Measurements from ENCODE around the gene MEX3D.
"Not testable (repeated sequence)": the region's sequence is repeated elsewhere in the genome, so short reads cannot be mapped to it uniquely, and the experiment has no call there.

Gene MEX3D

DNA sequence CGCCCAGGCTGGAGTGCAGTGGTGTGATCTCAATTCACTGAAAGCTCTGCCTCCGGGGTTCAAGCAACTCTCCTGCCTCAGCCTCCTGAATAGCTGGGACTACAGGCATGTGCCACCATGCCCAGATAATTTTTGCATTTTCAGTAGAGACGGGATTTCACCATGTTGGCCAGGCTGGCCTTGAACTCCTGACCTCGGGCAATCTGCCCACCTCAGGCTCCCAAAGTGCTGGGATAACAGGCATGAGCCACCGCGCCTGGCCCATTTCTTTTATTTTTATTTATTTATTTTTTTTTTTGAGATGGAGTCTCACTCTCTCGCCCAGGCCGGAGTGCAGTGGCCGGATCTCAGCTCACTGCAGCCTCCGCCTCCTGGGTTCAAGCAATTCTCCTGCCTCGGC is 28.4 kb downstream of the MEX3D start:
- not testable (repeated sequence) for H3K36me3 ChIP-seq (replicated peaks in 1 of 2; ENCODE audit: control insufficient read depth in 2 of 2, insufficient read depth in 2 of 2, low read length in 2 of 2); H2AK5ac ChIP-seq (ENCODE audit: low read depth, low read length); H3K14ac ChIP-seq (ENCODE audit: low read length); H4K91ac ChIP-seq (ENCODE audit: low read depth, low read length, poor library complexity); H4K8ac ChIP-seq (ENCODE audit: low read depth, low read length); H3K79me1 ChIP-seq (ENCODE audit: low read depth, low read length); H3K9ac ChIP-seq (ENCODE audit: low read depth, low read length, poor library complexity); H3K23ac ChIP-seq (ENCODE audit: low read depth, low read length, poor library complexity); H3K18ac ChIP-seq (ENCODE audit: low read length); H2BK12ac ChIP-seq (ENCODE audit: low read length); H3K4me2 ChIP-seq (ENCODE audit: insufficient read depth, low read length, poor library complexity, severe bottlenecking); H3K27ac ChIP-seq (replicated peaks; ENCODE audit: low read length); H2BK15ac ChIP-seq (ENCODE audit: low read length); H2BK120ac ChIP-seq (ENCODE audit: low read depth, low read length); H3K9me3 ChIP-seq (replicated peaks in 1 of 2; ENCODE audit: control insufficient read depth in 2 of 2, insufficient read depth in 1 of 2, low read depth in 1 of 2, low read length in 2 of 2); H2BK5ac ChIP-seq (ENCODE audit: low read length); H3K27me3 ChIP-seq (ENCODE audit: control insufficient read depth in 3 of 3, insufficient read depth in 3 of 3, low read depth in 1 of 3, low read length in 3 of 3); H3K4me3 ChIP-seq (ENCODE audit: low read length in 2 of 2); H2AFZ ChIP-seq (ENCODE audit: low read length); H3K4ac ChIP-seq (ENCODE audit: low read length); DNase-seq (ENCODE audit: low spot score); H3K4me1 ChIP-seq (ENCODE audit: control insufficient read depth in 2 of 2, insufficient read depth in 1 of 2, low read depth in 1 of 2, low read length in 2 of 2)
- no CpG with 5 or more reads among the region's 11 CpGs for WGBS, 2 donors (ENCODE audit: extremely low coverage in 2 of 2, insufficient read length in 2 of 2, insufficient replicate concordance in 1 of 2)

DNA sequence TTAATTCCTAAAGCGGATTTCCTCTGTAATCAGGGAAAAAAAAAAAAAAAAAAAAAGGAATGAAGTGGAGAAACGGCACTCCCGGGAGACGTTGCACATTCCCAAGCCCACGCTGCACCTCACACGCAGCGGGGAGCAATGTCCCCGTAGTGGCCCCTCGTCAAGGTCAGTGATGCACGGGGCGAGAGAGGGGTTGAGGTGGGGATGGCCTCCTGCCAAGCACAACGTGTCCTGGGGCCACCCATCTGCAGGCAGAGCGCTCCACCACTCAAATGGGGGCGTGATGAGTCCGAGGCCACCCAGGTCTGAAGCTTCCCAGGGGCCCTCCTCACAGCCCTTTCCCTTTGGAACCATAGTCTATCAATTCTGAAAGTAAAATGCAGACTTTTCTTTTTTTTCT is 29.1 kb downstream of the MEX3D start:
- Histone ChIP-seq H2BK5ac (ENCODE audit: low read length) (no peak overlapping the region), H3K4ac (ENCODE audit: low read length) (peak overlapping the region; percentile 76), H3K4me2 (ENCODE audit: insufficient read depth, low read length, poor library complexity, severe bottlenecking) (no peak overlapping the region), H2AFZ (ENCODE audit: low read length) (no peak overlapping the region), H3K9ac (ENCODE audit: low read depth, low read length, poor library complexity) (no peak overlapping the region), H3K27ac (replicated peaks; ENCODE audit: low read length) (no peak overlapping the region), H3K79me1 (ENCODE audit: low read depth, low read length) (no peaks in the 10 kb centered on the region), H3K27me3 (ENCODE audit: control insufficient read depth in 3 of 3, insufficient read depth in 3 of 3, low read depth in 1 of 3, low read length in 3 of 3) (no peaks in the 10 kb centered on the region), H3K4me1 (ENCODE audit: control insufficient read depth in 2 of 2, insufficient read depth in 1 of 2, low read depth in 1 of 2, low read length in 2 of 2) (no peaks in the 10 kb centered on the region), H3K4me3 (ENCODE audit: low read length in 2 of 2) (no peak overlapping the region), H3K36me3 (replicated peaks in 1 of 2; ENCODE audit: control insufficient read depth in 2 of 2, insufficient read depth in 2 of 2, low read length in 2 of 2) (no peaks in the 10 kb centered on the region), H3K23ac (ENCODE audit: low read depth, low read length, poor library complexity) (peak overlapping the region; percentile 80), H2AK5ac (ENCODE audit: low read depth, low read length) (no peak overlapping the region), H3K14ac (ENCODE audit: low read length) (peak overlapping the region; percentile 71), H3K9me3 (replicated peaks in 1 of 2; ENCODE audit: control insufficient read depth in 2 of 2, insufficient read depth in 1 of 2, low read depth in 1 of 2, low read length in 2 of 2) (no peaks in the 10 kb centered on the region), H4K8ac (ENCODE audit: low read depth, low read length) (no peak overlapping the region), H2BK120ac (ENCODE audit: low read depth, low read length) (no peak overlapping the region), H2BK15ac (ENCODE audit: low read length) (no peak overlapping the region), H3K18ac (ENCODE audit: low read length) (peak overlapping the region; percentile 80), H2BK12ac (ENCODE audit: low read length) (no peak overlapping the region), H4K91ac (ENCODE audit: low read depth, low read length, poor library complexity) (no peak overlapping the region)
- no peak for DNase-seq (ENCODE audit: low spot score)
- no CpG with 5 or more reads among the region's 15 CpGs for WGBS, 2 donors (ENCODE audit: extremely low coverage in 2 of 2, insufficient read length in 2 of 2, insufficient replicate concordance in 1 of 2)

DNA sequence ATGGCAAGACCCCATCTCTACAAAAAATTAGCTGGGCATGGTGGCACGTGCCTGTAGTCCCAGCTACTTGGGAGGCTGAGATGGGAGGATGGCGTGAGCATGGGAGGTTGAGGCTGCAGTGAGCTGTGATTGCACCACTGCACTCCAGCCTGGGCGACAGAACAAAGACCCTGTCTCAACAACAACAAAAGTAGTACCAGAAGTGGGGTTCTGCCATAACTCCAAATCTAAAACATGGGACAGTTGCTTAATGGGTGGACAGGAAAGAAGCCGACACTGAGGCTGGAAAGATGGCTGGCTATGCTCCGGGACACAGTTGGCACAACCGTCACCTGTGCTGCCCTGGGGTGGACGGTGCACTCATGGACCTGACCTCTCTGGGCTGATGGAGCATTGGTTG is 32.4 kb downstream of the MEX3D start:
- not testable (repeated sequence) for H3K36me3 ChIP-seq (replicated peaks in 1 of 2; ENCODE audit: control insufficient read depth in 2 of 2, insufficient read depth in 2 of 2, low read length in 2 of 2); DNase-seq (ENCODE audit: low spot score); H3K4me3 ChIP-seq (ENCODE audit: low read length in 2 of 2); H3K23ac ChIP-seq (ENCODE audit: low read depth, low read length, poor library complexity); H3K79me1 ChIP-seq (ENCODE audit: low read depth, low read length); H2BK120ac ChIP-seq (ENCODE audit: low read depth, low read length); H2BK5ac ChIP-seq (ENCODE audit: low read length); H4K91ac ChIP-seq (ENCODE audit: low read depth, low read length, poor library complexity); H3K4me1 ChIP-seq (ENCODE audit: control insufficient read depth in 2 of 2, insufficient read depth in 1 of 2, low read depth in 1 of 2, low read length in 2 of 2); H3K4ac ChIP-seq (ENCODE audit: low read length); H3K18ac ChIP-seq (ENCODE audit: low read length); H3K9me3 ChIP-seq (replicated peaks in 1 of 2; ENCODE audit: control insufficient read depth in 2 of 2, insufficient read depth in 1 of 2, low read depth in 1 of 2, low read length in 2 of 2); H2BK15ac ChIP-seq (ENCODE audit: low read length); H4K8ac ChIP-seq (ENCODE audit: low read depth, low read length); H2AFZ ChIP-seq (ENCODE audit: low read length); H3K27me3 ChIP-seq (ENCODE audit: control insufficient read depth in 3 of 3, insufficient read depth in 3 of 3, low read depth in 1 of 3, low read length in 3 of 3); H2AK5ac ChIP-seq (ENCODE audit: low read depth, low read length); H3K27ac ChIP-seq (replicated peaks; ENCODE audit: low read length); H2BK12ac ChIP-seq (ENCODE audit: low read length); H3K4me2 ChIP-seq (ENCODE audit: insufficient read depth, low read length, poor library complexity, severe bottlenecking); H3K9ac ChIP-seq (ENCODE audit: low read depth, low read length, poor library complexity); H3K14ac ChIP-seq (ENCODE audit: low read length)
- WGBS, 2 donors (ENCODE audit: extremely low coverage in 2 of 2, insufficient read length in 2 of 2, insufficient replicate concordance in 1 of 2) = no CpG with 5 or more reads among the region's 7 CpGs

DNA sequence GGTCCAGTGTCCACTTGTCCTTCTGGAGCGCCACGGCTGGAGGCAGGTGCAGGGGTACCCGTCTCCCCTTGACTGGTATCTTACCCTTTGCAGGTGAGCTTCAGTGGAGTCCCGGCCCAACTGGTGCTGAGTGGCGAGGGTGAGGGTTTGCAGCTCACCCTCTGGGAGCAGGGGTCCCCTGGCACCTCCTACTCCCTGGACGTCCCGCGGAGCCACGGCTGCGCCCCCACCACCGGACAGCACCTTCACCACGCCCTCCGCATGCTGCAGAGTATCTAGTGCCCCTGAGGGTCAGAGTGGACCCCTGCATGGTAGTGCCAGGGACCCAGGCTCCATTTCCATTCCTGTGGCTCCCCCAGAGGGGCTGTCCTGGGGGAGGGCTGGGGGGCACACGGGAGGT is 33.2 kb downstream of the MEX3D start:
- Histone ChIP-seq H3K4me1 (ENCODE audit: control insufficient read depth in 2 of 2, insufficient read depth in 1 of 2, low read depth in 1 of 2, low read length in 2 of 2) (no peaks in the 10 kb centered on the region), H3K9me3 (replicated peaks in 1 of 2; ENCODE audit: control insufficient read depth in 2 of 2, insufficient read depth in 1 of 2, low read depth in 1 of 2, low read length in 2 of 2) (no peaks in the 10 kb centered on the region), H4K8ac (ENCODE audit: low read depth, low read length) (no peak overlapping the region), H2BK120ac (ENCODE audit: low read depth, low read length) (no peak overlapping the region), H3K9ac (ENCODE audit: low read depth, low read length, poor library complexity) (no peak overlapping the region), H3K4me3 (ENCODE audit: low read length in 2 of 2) (no peak overlapping the region), H2BK12ac (ENCODE audit: low read length) (no peak overlapping the region), H4K91ac (ENCODE audit: low read depth, low read length, poor library complexity) (no peak overlapping the region), H3K79me1 (ENCODE audit: low read depth, low read length) (no peaks in the 10 kb centered on the region), H3K27ac (replicated peaks; ENCODE audit: low read length) (no peak overlapping the region), H2BK5ac (ENCODE audit: low read length) (no peak overlapping the region), H3K4ac (ENCODE audit: low read length) (no peak overlapping the region), H3K23ac (ENCODE audit: low read depth, low read length, poor library complexity) (no peak overlapping the region), H3K18ac (ENCODE audit: low read length) (peak overlapping the region; percentile 31), H3K4me2 (ENCODE audit: insufficient read depth, low read length, poor library complexity, severe bottlenecking) (no peak overlapping the region), H2BK15ac (ENCODE audit: low read length) (no peak overlapping the region), H2AK5ac (ENCODE audit: low read depth, low read length) (peak overlapping the region; percentile 54), H2AFZ (ENCODE audit: low read length) (no peak overlapping the region), H3K36me3 (replicated peaks in 1 of 2; ENCODE audit: control insufficient read depth in 2 of 2, insufficient read depth in 2 of 2, low read length in 2 of 2) (no peaks in the 10 kb centered on the region), H3K27me3 (ENCODE audit: control insufficient read depth in 3 of 3, insufficient read depth in 3 of 3, low read depth in 1 of 3, low read length in 3 of 3) (peaks cover 0 to 3% (median 0%) of the 10 kb centered on the region in 3 experiments), H3K14ac (ENCODE audit: low read length) (no peak overlapping the region)
- no CpG with 5 or more reads among the region's 14 CpGs for WGBS, 2 donors (ENCODE audit: extremely low coverage in 2 of 2, insufficient read length in 2 of 2, insufficient replicate concordance in 1 of 2)
- no peak for DNase-seq (ENCODE audit: low spot score)
